Liver (tissue), 3 donors: ENCODE results near the gene SRGAP1.

Experiments used
- CTCF ChIP-seq: fragments of 150-350 bp; IDR thresholded peaks from 2 replicates; pipeline ENCODE4 v1.5.1; 2017; ENCODE audit warnings: improper control_type of control experiment, low read depth, low read length; ENCODE audit not compliant: missing input control
- EGR1 ChIP-seq, 2 donors: IDR thresholded peaks; 2 replicates each; pipeline ENCODE4 v1.6.1; 2016 to 2018; ENCODE audit warnings: antibody characterized with exemption in 2 of 2, low read depth in 2 of 2
- HNF4A ChIP-seq, 2 donors: conservative IDR thresholded peaks; 2 replicates each; pipeline ENCODE4 v1.6.1; 2016; ENCODE audit warnings: antibody characterized with exemption in 2 of 2, mild to moderate bottlenecking in 2 of 2
- REST ChIP-seq: IDR thresholded peaks from 2 replicates; pipeline ENCODE4 v1.6.1; 2016; ENCODE audit warnings: antibody characterized with exemption, mild to moderate bottlenecking
- RXRA ChIP-seq, 2 donors: IDR thresholded peaks; 2 replicates each; pipeline ENCODE4 v1.6.1; 2017 to 2018; ENCODE audit warnings: antibody characterized with exemption in 2 of 2, mild to moderate bottlenecking in 1 of 2
- SP1 ChIP-seq: IDR thresholded peaks from 2 replicates; pipeline ENCODE4 v1.6.1; 2018; ENCODE audit warnings: antibody characterized with exemption, mild to moderate bottlenecking
- TAF1 ChIP-seq: conservative IDR thresholded peaks from 2 replicates; pipeline ENCODE4 v1.6.1; 2016; ENCODE audit warnings: antibody characterized with exemption, mild to moderate bottlenecking
- YY1 ChIP-seq: IDR thresholded peaks from 2 replicates; pipeline ENCODE4 v1.6.1; 2016; ENCODE audit warnings: antibody characterized with exemption, mild to moderate bottlenecking
- TF ChIP-seq, protein P1 (sequence below): IDR thresholded peaks from 2 replicates; pipeline ENCODE4 v1.6.1; 2016; ENCODE audit warnings: antibody characterized with exemption
- donor health status: healthy.
- donor health status: healthy.

DNA sequence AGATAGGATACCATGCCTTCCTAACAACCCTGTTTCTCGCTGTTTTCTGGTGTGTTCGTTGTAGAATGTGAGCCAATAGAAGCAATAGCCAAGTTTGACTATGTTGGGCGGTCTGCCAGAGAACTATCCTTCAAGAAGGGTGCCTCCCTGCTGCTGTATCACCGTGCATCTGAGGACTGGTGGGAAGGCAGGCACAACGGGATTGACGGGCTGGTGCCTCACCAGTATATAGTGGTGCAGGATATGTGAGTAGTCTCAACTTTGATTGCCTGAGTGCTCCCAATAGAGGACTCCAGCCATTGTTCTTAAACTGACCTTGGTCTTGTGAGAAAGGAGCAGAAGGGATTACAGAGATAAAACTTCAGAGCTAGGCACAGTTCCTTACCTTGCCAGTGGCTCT, 281.4 kb downstream of the SRGAP1 start:
- TF ChIP-seq HNF4A (conservative IDR thresholded peaks at IDR 0.05) = no peak
- TF ChIP-seq RXRA (IDR thresholded peaks at IDR 0.05) = no peak
- no peak for TF ChIP-seq CTCF
- TF ChIP-seq REST = no peak
- no peak for TF ChIP-seq TAF1
- no peak for TF ChIP-seq SP1
- TF ChIP-seq, protein P1, sequence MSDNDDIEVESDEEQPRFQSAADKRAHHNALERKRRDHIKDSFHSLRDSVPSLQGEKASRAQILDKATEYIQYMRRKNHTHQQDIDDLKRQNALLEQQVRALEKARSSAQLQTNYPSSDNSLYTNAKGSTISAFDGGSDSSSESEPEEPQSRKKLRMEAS = no peak
- TF ChIP-seq YY1 = no peak
- no peak for TF ChIP-seq EGR1 (IDR thresholded peaks at IDR 0.05; ENCODE audit: low read depth in 2 of 2)
